Measurements from ENCODE around the gene CXCR1. TPM values are rescaled to one million over a fixed set of nuclear protein-coding genes. Genes with fewer than 3 reads are reported as not detected.

The CXCR1 gene
- total and polyA plus RNA-seq, 2 donors (not counting 1 experiment from before 2014, with no cell fraction given): 0.04 TPM; not detected in 1

DNA sequence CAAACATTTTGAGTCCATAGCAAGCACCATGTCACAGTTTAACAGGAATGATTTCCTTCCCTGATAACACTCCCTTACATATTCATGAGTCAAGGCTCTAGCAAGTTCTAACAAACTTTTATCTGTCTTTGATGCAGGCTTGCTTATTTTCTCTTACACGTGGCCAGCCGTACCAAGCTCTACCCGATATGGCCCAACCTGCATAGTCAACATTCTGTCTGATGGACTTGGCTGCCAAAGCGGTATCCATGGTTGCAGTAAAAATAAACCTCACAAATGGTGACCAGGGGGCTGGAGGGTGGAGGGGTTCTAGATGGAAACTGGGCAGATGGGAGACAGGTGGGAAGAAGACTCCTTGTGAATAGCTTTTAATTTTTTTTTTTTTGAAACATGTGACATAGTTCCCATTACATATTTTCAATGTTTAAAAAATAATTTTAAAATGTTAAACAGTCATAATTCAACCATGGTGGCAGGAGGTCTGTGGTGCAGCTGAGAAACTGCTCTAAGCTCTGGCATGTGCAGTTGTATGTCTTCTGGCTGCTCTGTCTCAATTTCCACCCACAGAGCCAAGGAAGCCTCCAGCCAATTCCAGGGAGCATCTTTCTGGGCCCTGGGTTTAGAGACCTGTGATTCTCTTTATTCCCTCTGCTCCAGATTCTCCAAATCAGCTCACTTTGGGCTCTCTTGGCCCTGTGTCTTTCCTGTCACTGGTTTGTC lies 20.7 kb upstream of the CXCR1 start:
- Mint-ChIP-seq H3K4me3 (no peak overlapping the region), H3K27ac (no peak overlapping the region), H3K4me1 (peaks cover 6% of the 10 kb centered on the region), H3K27me3 (peaks cover 3% of the 10 kb centered on the region), H3K9me3 (ENCODE audit: insufficient read depth) (no peaks in the 10 kb centered on the region)
- CTCF ChIA-PET: interaction anchor here (0.5 to 3.2 kb wide), 12 partner anchors 12 to 223 kb away, joined by 3 to 10 read pairs (median 4); partner anchors contain the start of genes AAMP, CATIP and PNKD
- no peak for DNase-seq
- Histone ChIP-seq H3K79me2 (ENCODE audit: control insufficient read depth, insufficient read depth, low read length) (no peaks in the 10 kb centered on the region), H3K4me2 (replicated peaks; ENCODE audit: low read depth, low read length, poor library complexity, severe bottlenecking) (no peak overlapping the region), H3K4me1 (ENCODE audit: control insufficient read depth in 2 of 2, insufficient read depth in 2 of 2, low read length in 2 of 2) (peaks cover 2 to 7% of the 10 kb centered on the region in 2 donors), H3K9ac (ENCODE audit: low read length) (no peak overlapping the region), H2AFZ (ENCODE audit: insufficient read depth, low read depth, low read length, poor library complexity, severe bottlenecking) (no peak overlapping the region), H3K27ac (ENCODE audit: low read length in 2 of 2) (no peak overlapping the region), H3K27me3 (replicated peaks in 1 of 4; ENCODE audit: control extremely low read depth in 1 of 4, control insufficient read depth in 3 of 4, insufficient read depth in 4 of 4, low read length in 3 of 4) (peaks cover 0 to 5% (median 2%) of the 10 kb centered on the region in 4 experiments), H4K20me1 (ENCODE audit: control insufficient read depth, insufficient read depth, low read length, poor library complexity, severe bottlenecking) (no peaks in the 10 kb centered on the region), H3K4me3 (ENCODE audit: control extremely low read depth in 1 of 5, extremely low read depth in 1 of 5, insufficient read depth in 1 of 5, low read depth in 2 of 5, low read length in 4 of 5) (no peak overlapping the region), H3K36me3 (replicated peaks in 1 of 2; ENCODE audit: control extremely low read depth in 1 of 2, control insufficient read depth in 1 of 2, extremely low read depth in 1 of 2, insufficient read depth in 2 of 2, low read length in 1 of 2) (no peaks in the 10 kb centered on the region), H3K9me3 (ENCODE audit: control extremely low read depth in 1 of 3, control insufficient read depth in 2 of 3, insufficient read depth in 1 of 3, low read length in 2 of 3) (no peaks in the 10 kb centered on the region)
- POLR2A ChIA-PET: no interaction called here
- no peak for ATAC-seq (ENCODE audit: low read depth)
- TF ChIP-seq, protein P1, sequence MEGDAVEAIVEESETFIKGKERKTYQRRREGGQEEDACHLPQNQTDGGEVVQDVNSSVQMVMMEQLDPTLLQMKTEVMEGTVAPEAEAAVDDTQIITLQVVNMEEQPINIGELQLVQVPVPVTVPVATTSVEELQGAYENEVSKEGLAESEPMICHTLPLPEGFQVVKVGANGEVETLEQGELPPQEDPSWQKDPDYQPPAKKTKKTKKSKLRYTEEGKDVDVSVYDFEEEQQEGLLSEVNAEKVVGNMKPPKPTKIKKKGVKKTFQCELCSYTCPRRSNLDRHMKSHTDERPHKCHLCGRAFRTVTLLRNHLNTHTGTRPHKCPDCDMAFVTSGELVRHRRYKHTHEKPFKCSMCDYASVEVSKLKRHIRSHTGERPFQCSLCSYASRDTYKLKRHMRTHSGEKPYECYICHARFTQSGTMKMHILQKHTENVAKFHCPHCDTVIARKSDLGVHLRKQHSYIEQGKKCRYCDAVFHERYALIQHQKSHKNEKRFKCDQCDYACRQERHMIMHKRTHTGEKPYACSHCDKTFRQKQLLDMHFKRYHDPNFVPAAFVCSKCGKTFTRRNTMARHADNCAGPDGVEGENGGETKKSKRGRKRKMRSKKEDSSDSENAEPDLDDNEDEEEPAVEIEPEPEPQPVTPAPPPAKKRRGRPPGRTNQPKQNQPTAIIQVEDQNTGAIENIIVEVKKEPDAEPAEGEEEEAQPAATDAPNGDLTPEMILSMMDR (IDR thresholded peaks at IDR 0.05): no peak
- no peak for TF ChIP-seq EZH2 (IDR thresholded peaks at IDR 0.05; ENCODE audit: borderline replicate concordance, insufficient read depth, low read depth, low read length, poor library complexity, severe bottlenecking)
- 92% methylated on average over 3 of the region's 4 CpGs for WGBS (ENCODE audit: insufficient coverage)
- intact Hi-C loops (cut with micrococcal nuclease): loop anchor here (2.0 kb wide), 1 partner anchor 41 kb away; no protein-coding TSS in a partner anchor

DNA sequence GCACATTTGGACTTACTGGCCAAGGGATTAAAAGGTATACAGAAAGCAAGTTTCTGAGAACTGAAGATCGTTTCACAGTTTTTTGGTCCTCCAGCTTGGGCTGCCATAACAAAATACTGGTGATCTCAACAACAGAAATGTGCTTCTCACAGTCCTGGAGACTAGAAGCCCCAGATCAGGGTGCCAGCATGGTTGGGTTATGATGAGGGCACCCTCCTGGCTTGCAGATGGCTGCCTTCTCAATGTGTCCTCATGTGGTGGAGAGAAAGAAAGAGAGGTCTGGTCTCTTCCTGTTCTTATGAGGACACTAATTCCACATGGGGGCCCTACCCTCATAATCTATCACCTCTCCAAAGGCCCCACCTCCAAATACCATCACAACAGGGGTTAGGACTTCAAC lies 20.1 kb upstream of the CXCR1 start:
- Mint-ChIP-seq H3K27me3 (peaks cover 5% of the 10 kb centered on the region), H3K27ac (no peak overlapping the region), H3K4me3 (no peak overlapping the region), H3K9me3 (ENCODE audit: insufficient read depth) (no peaks in the 10 kb centered on the region), H3K4me1 (peaks cover 6% of the 10 kb centered on the region)
- TF ChIP-seq, protein P1 (IDR thresholded peaks at IDR 0.05): no peak
- TF ChIP-seq EZH2 (IDR thresholded peaks at IDR 0.05; ENCODE audit: borderline replicate concordance, insufficient read depth, low read depth, low read length, poor library complexity, severe bottlenecking): no peak
- intact Hi-C loops (cut with micrococcal nuclease): loop anchor here (1.0 to 2.0 kb wide), 5 partner anchors 42 to 209 kb away; partner anchors contain the start of genes AAMP, CATIP and PNKD
- no peak overlapping the region for H3K4me2 ChIP-seq (replicated peaks; ENCODE audit: low read depth, low read length, poor library complexity, severe bottlenecking)
- H2AFZ ChIP-seq (ENCODE audit: insufficient read depth, low read depth, low read length, poor library complexity, severe bottlenecking): peak overlapping the region; percentile 43
- H4K20me1 ChIP-seq (ENCODE audit: control insufficient read depth, insufficient read depth, low read length, poor library complexity, severe bottlenecking): no peaks in the 10 kb centered on the region
- no peaks in the 10 kb centered on the region for H3K79me2 ChIP-seq (ENCODE audit: control insufficient read depth, insufficient read depth, low read length)
- H3K4me3 ChIP-seq (ENCODE audit: control extremely low read depth in 1 of 5, extremely low read depth in 1 of 5, insufficient read depth in 1 of 5, low read depth in 2 of 5, low read length in 4 of 5): no peak overlapping the region
- no peak for DNase-seq
- peaks cover 0 to 5% (median 2%) of the 10 kb centered on the region in 4 experiments for H3K27me3 ChIP-seq (replicated peaks in 1 of 4; ENCODE audit: control extremely low read depth in 1 of 4, control insufficient read depth in 3 of 4, insufficient read depth in 4 of 4, low read length in 3 of 4)
- H3K9ac ChIP-seq (ENCODE audit: low read length): no peak overlapping the region
- POLR2A ChIA-PET: no interaction called here
- 80% methylated on average over 1 of the region's 1 CpG for WGBS (ENCODE audit: insufficient coverage)
- CTCF ChIA-PET: interaction anchor here (0.6 to 3.2 kb wide), 7 partner anchors 42 to 224 kb away, joined by 3 to 10 read pairs (median 6); partner anchors contain the start of genes AAMP, CATIP and PNKD
- H3K9me3 ChIP-seq (ENCODE audit: control extremely low read depth in 1 of 3, control insufficient read depth in 2 of 3, insufficient read depth in 1 of 3, low read length in 2 of 3): no peaks in the 10 kb centered on the region
- H3K27ac ChIP-seq (ENCODE audit: low read length in 2 of 2): no peak overlapping the region
- H3K4me1 ChIP-seq (ENCODE audit: control insufficient read depth in 2 of 2, insufficient read depth in 2 of 2, low read length in 2 of 2): peaks cover 2 to 7% of the 10 kb centered on the region in 2 donors
- H3K36me3 ChIP-seq (replicated peaks in 1 of 2; ENCODE audit: control extremely low read depth in 1 of 2, control insufficient read depth in 1 of 2, extremely low read depth in 1 of 2, insufficient read depth in 2 of 2, low read length in 1 of 2): no peaks in the 10 kb centered on the region
- ATAC-seq (ENCODE audit: low read depth): no peak
